Measurements from ENCODE around the gene LCLAT1. TPM values are rescaled to one million over a fixed set of nuclear protein-coding genes. Genes with fewer than 3 reads are reported as not detected.

The LCLAT1 gene
- polyA plus RNA-seq, 1 donor (not counting 4 experiments of a cell fraction or from before 2014, with no cell fraction given) = 17.1 TPM

DNA sequence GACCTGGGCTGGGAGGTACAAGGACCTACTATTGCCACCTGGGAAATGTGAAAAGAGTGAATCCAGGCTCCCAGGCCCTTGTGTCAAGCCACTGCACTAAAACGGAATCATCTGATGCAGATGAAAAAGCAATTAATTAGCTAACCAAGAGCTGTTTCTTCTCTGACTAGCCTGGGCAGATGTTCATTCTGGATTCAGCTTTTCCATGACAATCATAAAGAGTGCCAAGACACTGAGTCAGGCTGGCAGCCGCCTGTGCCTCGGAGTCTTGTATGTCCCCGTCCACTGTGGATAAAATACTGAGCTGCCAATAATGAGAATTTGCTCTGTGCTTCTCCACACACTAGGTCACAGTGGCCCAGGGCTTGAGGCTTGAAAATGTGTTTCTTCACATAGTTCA is 21.7 kb upstream of the LCLAT1 start:
- Histone ChIP-seq H3K27ac (ENCODE audit: control insufficient read depth, insufficient read depth, low read length) (no peak overlapping the region), H3K9me1 (ENCODE audit: control insufficient read depth, extremely low read depth, insufficient read depth, low read length) (no peaks in the 10 kb centered on the region), H3K4me1 (ENCODE audit: control insufficient read depth, extremely low read depth, insufficient read depth, low read length) (peaks cover 16% of the 10 kb centered on the region), H3K9me3 (ENCODE audit: control insufficient read depth, low read depth, low read length) (no peaks in the 10 kb centered on the region), H3K9ac (ENCODE audit: control insufficient read depth, extremely low read depth, insufficient read depth, low read length) (no peak overlapping the region), H3K79me2 (ENCODE audit: control insufficient read depth, insufficient read depth, low read length) (no peaks in the 10 kb centered on the region), H3K4me2 (ENCODE audit: control insufficient read depth, extremely low read depth, insufficient read depth, low read depth, low read length) (no peak overlapping the region), H4K20me1 (ENCODE audit: control insufficient read depth, extremely low read depth, insufficient read depth, low read length) (no peaks in the 10 kb centered on the region), H3K4me3 (ENCODE audit: control insufficient read depth in 2 of 3, extremely low read depth in 1 of 3, insufficient read depth in 2 of 3, low read depth in 1 of 3, low read length in 3 of 3) (no peak overlapping the region), H3K27me3 (ENCODE audit: control insufficient read depth, extremely low read depth, insufficient read depth, low read length) (no peaks in the 10 kb centered on the region), H3K36me3 (ENCODE audit: control insufficient read depth in 2 of 2, extremely low read depth in 1 of 2, insufficient read depth in 2 of 2, low read length in 2 of 2) (no peaks in the 10 kb centered on the region), H2AFZ (ENCODE audit: control insufficient read depth, low read length) (no peak overlapping the region)
- FAIRE-seq (peak; percentile 39), DNase-seq (ENCODE audit: low read depth, low spot score) (no peak)
- no peak for TF ChIP-seq EZH2 (IDR thresholded peaks at IDR 0.05; ENCODE audit: low read length)
- TF ChIP-seq, protein P1, sequence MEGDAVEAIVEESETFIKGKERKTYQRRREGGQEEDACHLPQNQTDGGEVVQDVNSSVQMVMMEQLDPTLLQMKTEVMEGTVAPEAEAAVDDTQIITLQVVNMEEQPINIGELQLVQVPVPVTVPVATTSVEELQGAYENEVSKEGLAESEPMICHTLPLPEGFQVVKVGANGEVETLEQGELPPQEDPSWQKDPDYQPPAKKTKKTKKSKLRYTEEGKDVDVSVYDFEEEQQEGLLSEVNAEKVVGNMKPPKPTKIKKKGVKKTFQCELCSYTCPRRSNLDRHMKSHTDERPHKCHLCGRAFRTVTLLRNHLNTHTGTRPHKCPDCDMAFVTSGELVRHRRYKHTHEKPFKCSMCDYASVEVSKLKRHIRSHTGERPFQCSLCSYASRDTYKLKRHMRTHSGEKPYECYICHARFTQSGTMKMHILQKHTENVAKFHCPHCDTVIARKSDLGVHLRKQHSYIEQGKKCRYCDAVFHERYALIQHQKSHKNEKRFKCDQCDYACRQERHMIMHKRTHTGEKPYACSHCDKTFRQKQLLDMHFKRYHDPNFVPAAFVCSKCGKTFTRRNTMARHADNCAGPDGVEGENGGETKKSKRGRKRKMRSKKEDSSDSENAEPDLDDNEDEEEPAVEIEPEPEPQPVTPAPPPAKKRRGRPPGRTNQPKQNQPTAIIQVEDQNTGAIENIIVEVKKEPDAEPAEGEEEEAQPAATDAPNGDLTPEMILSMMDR (optimal IDR thresholded peaks at IDR 0.05 in 1 of 3, IDR thresholded peaks at IDR 0.05 in 1 of 3, conservative IDR thresholded peaks at IDR 0.05 in 1 of 3; ENCODE audit: extremely low read depth in 1 of 3, insufficient read depth in 2 of 3, low read length in 3 of 3) = no peak
- dilution Hi-C loops (cut with MboI; ENCODE audit: extremely low pct_ligation_motif_present, low sequenced_read_pairs) = no loop called here

DNA sequence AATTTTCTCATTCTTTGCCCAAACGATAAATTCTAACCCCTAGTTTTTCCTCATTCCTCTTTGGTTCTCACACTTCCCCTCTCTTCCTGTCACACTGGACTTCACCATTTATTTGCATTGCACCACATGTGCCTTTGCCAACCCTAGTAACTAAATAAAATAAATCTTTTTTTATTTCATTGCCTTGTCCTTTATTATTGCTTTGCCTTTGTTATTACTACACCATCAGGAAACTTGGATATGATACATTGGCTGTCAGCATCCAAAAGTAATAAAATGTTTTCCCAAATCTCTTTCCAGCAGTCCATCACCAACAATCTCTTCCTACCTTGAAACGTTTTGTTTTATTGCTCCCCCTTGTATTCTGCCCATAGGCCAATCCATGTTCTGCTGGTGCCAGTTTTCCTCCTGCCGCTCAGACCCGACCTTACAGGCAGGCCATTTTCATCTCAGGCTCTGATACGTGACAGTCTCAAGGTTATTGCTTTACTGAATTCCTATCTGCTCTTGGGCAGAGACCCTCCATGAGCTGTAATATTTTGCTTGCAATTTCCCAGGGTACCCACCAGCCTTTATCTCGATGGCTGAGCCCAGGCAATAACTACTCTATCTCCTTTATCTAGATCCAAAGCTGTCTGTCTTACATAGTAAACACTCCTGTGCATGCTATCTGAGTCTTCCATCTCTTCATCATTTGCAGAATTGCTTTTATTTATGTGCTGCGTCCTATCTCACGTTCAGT is 19.3 kb upstream of the LCLAT1 start:
- DNase-seq (ENCODE audit: low read depth, low spot score) = no peak
- Histone ChIP-seq H3K27ac (ENCODE audit: control insufficient read depth, insufficient read depth, low read length) (no peak overlapping the region), H3K9me1 (ENCODE audit: control insufficient read depth, extremely low read depth, insufficient read depth, low read length) (no peaks in the 10 kb centered on the region), H3K4me1 (ENCODE audit: control insufficient read depth, extremely low read depth, insufficient read depth, low read length) (peaks cover 6% of the 10 kb centered on the region), H3K36me3 (ENCODE audit: control insufficient read depth in 2 of 2, extremely low read depth in 1 of 2, insufficient read depth in 2 of 2, low read length in 2 of 2) (no peaks in the 10 kb centered on the region), H2AFZ (ENCODE audit: control insufficient read depth, low read length) (no peak overlapping the region), H3K79me2 (ENCODE audit: control insufficient read depth, insufficient read depth, low read length) (no peaks in the 10 kb centered on the region), H3K27me3 (ENCODE audit: control insufficient read depth, extremely low read depth, insufficient read depth, low read length) (no peaks in the 10 kb centered on the region), H3K9ac (ENCODE audit: control insufficient read depth, extremely low read depth, insufficient read depth, low read length) (no peak overlapping the region), H3K4me2 (ENCODE audit: control insufficient read depth, extremely low read depth, insufficient read depth, low read depth, low read length) (no peak overlapping the region), H3K9me3 (ENCODE audit: control insufficient read depth, low read depth, low read length) (no peaks in the 10 kb centered on the region), H3K4me3 (ENCODE audit: control insufficient read depth in 2 of 3, extremely low read depth in 1 of 3, insufficient read depth in 2 of 3, low read depth in 1 of 3, low read length in 3 of 3) (no peak overlapping the region), H4K20me1 (ENCODE audit: control insufficient read depth, extremely low read depth, insufficient read depth, low read length) (no peaks in the 10 kb centered on the region)
- no peak for TF ChIP-seq EZH2 (IDR thresholded peaks at IDR 0.05; ENCODE audit: low read length)
- TF ChIP-seq, protein P1 (optimal IDR thresholded peaks at IDR 0.05 in 1 of 3, IDR thresholded peaks at IDR 0.05 in 1 of 3, conservative IDR thresholded peaks at IDR 0.05 in 1 of 3; ENCODE audit: extremely low read depth in 1 of 3, insufficient read depth in 2 of 3, low read length in 3 of 3) = no peak
- no peak for FAIRE-seq
- dilution Hi-C loops (cut with MboI; ENCODE audit: extremely low pct_ligation_motif_present, low sequenced_read_pairs) = no loop called here
